Testis (tissue), 3 donors: ENCODE data around the gene PTPA. TPM values are rescaled to one million over a fixed set of nuclear protein-coding genes. Genes with fewer than 3 reads are reported as not detected.

ENCODE experiments used
- DNase-seq: peaks from one replicate; pipeline ENCODE4 v3.0.0-alpha.2; 2019
- H3K27ac ChIP-seq, 2 donors: fragments of 200-600 bp; sonication (generic); one replicate each; pipeline ENCODE4 v1.5.1; 2019
- H3K27me3 ChIP-seq: fragments of 200-600 bp; sonication (generic); one replicate; pipeline ENCODE4 v1.5.1; 2019
- H3K36me3 ChIP-seq: fragments of 200-600 bp; sonication (generic); one replicate; pipeline ENCODE4 v1.5.1; 2017; ENCODE audit warnings: low read depth; ENCODE audit errors: missing control alignments
- H3K4me1 ChIP-seq: fragments of 200-600 bp; sonication (generic); one replicate; pipeline ENCODE4 v1.5.1; 2019
- H3K4me3 ChIP-seq, 2 donors: fragments of 200-600 bp; sonication (generic); one replicate each; pipeline ENCODE4 v1.5.1; 2017 to 2019
- H3K9me3 ChIP-seq: fragments of 200-600 bp; sonication (generic); one replicate; pipeline ENCODE4 v1.5.1; 2017
- POLR2A ChIP-seq: fragments of 450-650 bp; IDR thresholded peaks from one replicate; pipeline ENCODE4 v1.6.1; 2017; ENCODE audit warnings: antibody characterized with exemption, mild to moderate bottlenecking, moderate library complexity
- whole genome bisulfite sequencing, 2 donors: methylation state at CpG; one replicate each; pipeline ENCODE4 v1.1.5; 2018; 5-methylcytosine and 5-hydroxymethylcytosine counted together
- intact Hi-C: fragments of 100-400 bp; cut with DNase I; formaldehyde crosslinking; loops from one replicate; pipeline ENCODE4 v1.15.1; 2023; ENCODE audit warnings: low total_unique reads
- polyA plus RNA-seq: library from polyadenylated mRNA; stranded (reverse); fragments of 350-450 nt; fragmentation: Illumina TruSeq; extraction: RNeasy Lipid Tissue Mini Kit (QIAGEN cat#74804); gene quantifications from one replicate; pipeline ENCODE4 v1.2.3, GENCODE V29; 2014; ENCODE audit warnings: low read depth, low replicate concordance; ENCODE audit not compliant: insufficient read depth
- total RNA-seq, 2 donors: library from RNA; depleted of rRNA; stranded (reverse); fragments of >200 nt; gene quantifications; one replicate each; pipeline ENCODE4 v1.2.3, GENCODE V29; 2016
- TF ChIP-seq, protein P1 (sequence below), 3 experiments: fragments of 450-650 bp in 2 of 3; fragments of 200-600 bp in 1 of 3; sonication (generic) in 1 of 3; IDR thresholded peaks; one replicate each; pipeline ENCODE4 v1.5.1; 2016 to 2019; ENCODE audit warnings: antibody characterized with exemption in 3 of 3, mild to moderate bottlenecking in 2 of 3, moderate library complexity in 1 of 3

The PTPA gene
- total and polyA plus RNA-seq, 3 donors from 2014 or later = 163 to 268 (median 177) TPM

DNA sequence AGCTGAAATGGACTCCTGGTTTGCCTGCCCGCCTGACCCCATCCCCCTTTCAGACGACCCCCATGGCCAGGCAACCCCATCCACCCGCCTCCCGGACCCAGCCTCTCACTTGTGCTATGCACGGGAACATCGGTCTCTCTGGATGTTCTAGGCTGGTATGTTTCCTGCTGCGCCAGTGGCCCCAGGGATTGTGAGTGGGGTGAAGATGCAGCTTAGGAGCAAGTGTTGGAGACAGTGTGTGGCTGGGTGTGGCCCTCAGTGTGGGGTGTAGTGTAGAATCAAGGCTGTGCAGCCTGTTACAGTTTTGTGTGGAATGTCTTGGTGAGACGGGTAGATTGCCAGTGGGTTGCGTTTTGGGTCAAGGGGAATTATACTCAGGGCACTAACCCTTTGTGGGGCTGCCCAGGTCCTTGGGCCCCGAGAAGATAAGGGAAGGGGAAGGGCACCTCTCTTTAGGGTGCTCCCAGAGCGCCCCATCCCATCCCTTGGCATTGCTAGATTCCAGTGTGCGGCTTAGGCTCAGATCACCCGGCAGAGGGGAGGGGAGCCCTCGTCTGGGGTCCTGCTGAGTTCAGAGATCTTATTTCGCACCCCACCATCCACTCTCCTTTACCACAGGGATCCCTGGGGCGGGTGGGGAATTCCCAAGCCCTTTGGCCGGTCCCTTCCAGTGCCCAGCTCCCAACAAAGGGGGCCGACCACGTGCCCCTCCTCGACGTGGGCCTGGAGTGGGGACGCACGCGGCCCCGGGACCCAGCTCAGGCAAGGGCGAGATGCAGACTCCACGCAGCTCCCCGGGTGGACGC, 62.3 kb downstream of the PTPA start:
- no peak for DNase-seq

DNA sequence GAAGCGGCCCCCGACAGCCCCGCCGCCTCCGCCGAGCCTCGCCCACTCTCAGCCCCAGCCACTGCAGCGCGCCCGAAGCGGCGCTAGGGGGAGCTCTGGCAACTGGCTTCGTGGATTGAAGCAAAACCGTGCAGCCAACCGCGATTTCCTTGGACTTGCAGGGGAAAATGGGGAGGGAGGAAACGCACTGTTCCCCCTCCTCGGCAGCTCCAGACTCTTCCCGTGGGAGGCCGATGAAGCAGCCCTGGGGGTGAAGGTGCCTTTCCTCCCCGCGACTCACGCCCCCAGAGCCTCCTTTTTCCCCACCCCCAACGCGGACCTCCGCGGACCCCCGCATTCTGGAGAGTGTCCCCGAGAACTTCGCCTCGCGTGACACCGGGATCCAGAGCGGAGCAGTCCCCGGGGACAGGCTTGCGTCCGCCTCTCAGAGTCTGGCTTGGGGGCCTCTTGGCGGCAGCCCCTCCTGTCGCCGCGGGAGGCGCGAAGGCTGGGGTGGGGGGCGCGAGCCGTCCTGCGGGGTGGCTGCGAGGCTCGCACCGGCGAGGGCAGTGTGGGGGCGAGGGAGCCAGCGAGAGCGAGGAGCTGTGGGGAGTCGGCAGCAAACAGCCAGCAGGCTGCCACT, 63.0 kb downstream of the PTPA start:
- Histone ChIP-seq H3K27me3 (no peaks in the 10 kb centered on the region), H3K4me1 (peaks cover 35% of the 10 kb centered on the region), H3K36me3 (no peaks in the 10 kb centered on the region), H3K27ac (peak overlapping the region; percentile 91 to 99), H3K9me3 (no peaks in the 10 kb centered on the region), H3K4me3 (peak overlapping the region; percentile 71 to 81)
- no peak for TF ChIP-seq POLR2A
- TF ChIP-seq, protein P1, sequence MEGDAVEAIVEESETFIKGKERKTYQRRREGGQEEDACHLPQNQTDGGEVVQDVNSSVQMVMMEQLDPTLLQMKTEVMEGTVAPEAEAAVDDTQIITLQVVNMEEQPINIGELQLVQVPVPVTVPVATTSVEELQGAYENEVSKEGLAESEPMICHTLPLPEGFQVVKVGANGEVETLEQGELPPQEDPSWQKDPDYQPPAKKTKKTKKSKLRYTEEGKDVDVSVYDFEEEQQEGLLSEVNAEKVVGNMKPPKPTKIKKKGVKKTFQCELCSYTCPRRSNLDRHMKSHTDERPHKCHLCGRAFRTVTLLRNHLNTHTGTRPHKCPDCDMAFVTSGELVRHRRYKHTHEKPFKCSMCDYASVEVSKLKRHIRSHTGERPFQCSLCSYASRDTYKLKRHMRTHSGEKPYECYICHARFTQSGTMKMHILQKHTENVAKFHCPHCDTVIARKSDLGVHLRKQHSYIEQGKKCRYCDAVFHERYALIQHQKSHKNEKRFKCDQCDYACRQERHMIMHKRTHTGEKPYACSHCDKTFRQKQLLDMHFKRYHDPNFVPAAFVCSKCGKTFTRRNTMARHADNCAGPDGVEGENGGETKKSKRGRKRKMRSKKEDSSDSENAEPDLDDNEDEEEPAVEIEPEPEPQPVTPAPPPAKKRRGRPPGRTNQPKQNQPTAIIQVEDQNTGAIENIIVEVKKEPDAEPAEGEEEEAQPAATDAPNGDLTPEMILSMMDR (IDR thresholded peaks at IDR 0.05) = peak; percentile 91 to 99 (median 96)
- DNase-seq = peak; percentile 95
- intact Hi-C loops = loop anchor here (10.0 kb wide), 3 partner anchors 81 to 431 kb away; no protein-coding TSS in a partner anchor
- WGBS, 2 donors = 0% methylated on average over 13 to 54 of the region's 55 CpGs

More for the DNA sequence above, 62.3 kb downstream of the PTPA start:
- no peak for TF ChIP-seq POLR2A
- TF ChIP-seq, protein P1 (IDR thresholded peaks at IDR 0.05) = no peak
- H3K9me3 ChIP-seq = no peaks in the 10 kb centered on the region
- H3K4me3 ChIP-seq = peak overlapping the region; percentile 71 to 81
- intact Hi-C loops = loop anchor here (10.0 kb wide), 3 partner anchors 81 to 431 kb away; no protein-coding TSS in a partner anchor
- H3K36me3 ChIP-seq = no peaks in the 10 kb centered on the region
- 17 to 40% methylated on average over 11 to 28 of the region's 29 CpGs for WGBS, 2 donors
- no peaks in the 10 kb centered on the region for H3K27me3 ChIP-seq
- H3K4me1 ChIP-seq = peaks cover 35% of the 10 kb centered on the region
- peak overlapping the region; percentile 91 to 99 for H3K27ac ChIP-seq

GRCh38 chr9:129174724-129175514, 63.7 kb downstream of the PTPA start:
- Histone ChIP-seq H3K9me3 (no peaks in the 10 kb centered on the region), H3K4me1 (peaks cover 35% of the 10 kb centered on the region), H3K36me3 (no peaks in the 10 kb centered on the region), H3K4me3 (peak overlapping the region; percentile 71 to 81), H3K27ac (peak overlapping the region; percentile 91 to 99), H3K27me3 (no peaks in the 10 kb centered on the region)
- TF ChIP-seq POLR2A = no peak
- TF ChIP-seq, protein P1 (IDR thresholded peaks at IDR 0.05) = peak in 1 of 3 experiments; percentile 5
- WGBS, 2 donors = 1% methylated on average over 46 to 48 of the region's 53 CpGs
- peak; percentile 85 for DNase-seq
- intact Hi-C loops = loop anchor here (10.0 kb wide), 3 partner anchors 80 to 430 kb away; no protein-coding TSS in a partner anchor

DNA sequence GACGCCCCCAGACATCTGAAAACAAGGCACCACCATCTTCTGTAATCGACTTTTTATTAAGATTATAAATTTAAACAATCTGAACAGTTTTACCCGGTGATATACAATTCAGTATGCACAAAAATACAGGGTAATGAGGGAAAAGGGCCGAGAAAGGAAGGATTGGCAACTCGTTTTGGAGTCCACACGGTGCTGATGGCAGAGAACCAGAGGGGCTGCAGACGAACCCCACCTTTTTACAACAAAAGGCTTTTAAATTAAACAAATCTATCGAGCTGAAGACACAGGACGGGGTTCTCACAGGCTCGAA, 64.3 kb downstream of the PTPA start:
- no peak for DNase-seq
- TF ChIP-seq, protein P1 (IDR thresholded peaks at IDR 0.05) = no peak
- TF ChIP-seq POLR2A = no peak
- WGBS, 2 donors = 1% methylated on average over 10 of the region's 10 CpGs
- intact Hi-C loops = loop anchor here (10.0 kb wide), 3 partner anchors 79 to 429 kb away; no protein-coding TSS in a partner anchor
- peak overlapping the region; percentile 71 to 81 for H3K4me3 ChIP-seq
- H3K27ac ChIP-seq = peak overlapping the region; percentile 91 to 99
- H3K36me3 ChIP-seq = no peaks in the 10 kb centered on the region
- H3K9me3 ChIP-seq = no peaks in the 10 kb centered on the region
- no peaks in the 10 kb centered on the region for H3K27me3 ChIP-seq
- H3K4me1 ChIP-seq = peaks cover 35% of the 10 kb centered on the region
